Measurements from ENCODE around the gene MAST1.
"Not testable (repeated sequence)": the region's sequence is repeated elsewhere in the genome, so short reads cannot be mapped to it uniquely, and the experiment has no call there.

MAST1 gene

DNA sequence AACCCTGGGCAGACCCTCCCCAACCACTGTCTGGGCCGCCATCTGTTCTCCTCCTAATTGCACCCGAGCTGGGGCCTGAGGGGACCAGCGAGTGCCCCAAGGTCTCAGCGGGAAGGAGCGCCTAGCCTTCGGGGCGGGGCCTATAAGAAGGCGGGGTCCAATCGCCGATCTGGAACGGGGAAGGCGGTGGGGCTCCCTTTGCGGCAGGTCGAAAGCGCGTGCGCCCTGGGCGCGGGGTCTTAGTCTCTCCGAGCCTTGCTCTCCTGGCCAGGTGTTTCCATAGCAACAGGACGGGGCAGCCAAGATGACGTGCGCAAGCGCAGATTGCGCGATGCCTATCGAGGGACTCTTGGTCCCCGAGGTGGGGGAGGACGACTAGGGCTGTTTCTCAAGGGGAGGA is 2.8 kb downstream of the MAST1 start:
- DNase-seq, result peak; percentile 26

- DNase-seq, result no peak
Measured at GRCh38 chr19:12842511-12842910, 4.2 kb downstream of the MAST1 start.

DNA sequence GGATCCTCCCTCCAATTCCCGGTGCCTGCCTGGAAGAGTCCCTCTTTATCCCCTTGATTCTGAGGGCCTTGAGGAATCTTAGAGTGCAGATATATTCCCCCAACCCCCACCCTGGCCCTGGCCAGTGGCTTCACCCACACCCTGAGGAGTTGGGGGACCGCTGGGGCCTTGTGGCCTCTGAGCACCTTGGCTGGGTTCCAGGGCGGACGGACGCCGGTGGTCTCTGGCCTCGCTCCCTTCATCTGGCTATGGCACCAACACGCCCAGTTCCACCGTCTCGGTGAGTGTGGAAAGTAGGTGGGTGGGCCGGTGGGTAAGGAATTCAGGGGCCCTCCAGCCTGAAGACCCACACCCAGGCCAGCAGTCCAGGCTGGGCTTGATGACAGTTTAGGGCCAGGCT is 5.0 kb downstream of the MAST1 start:
- DNase-seq, result no peak

GRCh38 chr19:12843999-12844732 is 5.9 kb downstream of the MAST1 start:
- DNase-seq, result no peak

GRCh38 chr19:12846613-12847012 is 8.3 kb downstream of the MAST1 start:
- not testable (repeated sequence) for DNase-seq

DNA sequence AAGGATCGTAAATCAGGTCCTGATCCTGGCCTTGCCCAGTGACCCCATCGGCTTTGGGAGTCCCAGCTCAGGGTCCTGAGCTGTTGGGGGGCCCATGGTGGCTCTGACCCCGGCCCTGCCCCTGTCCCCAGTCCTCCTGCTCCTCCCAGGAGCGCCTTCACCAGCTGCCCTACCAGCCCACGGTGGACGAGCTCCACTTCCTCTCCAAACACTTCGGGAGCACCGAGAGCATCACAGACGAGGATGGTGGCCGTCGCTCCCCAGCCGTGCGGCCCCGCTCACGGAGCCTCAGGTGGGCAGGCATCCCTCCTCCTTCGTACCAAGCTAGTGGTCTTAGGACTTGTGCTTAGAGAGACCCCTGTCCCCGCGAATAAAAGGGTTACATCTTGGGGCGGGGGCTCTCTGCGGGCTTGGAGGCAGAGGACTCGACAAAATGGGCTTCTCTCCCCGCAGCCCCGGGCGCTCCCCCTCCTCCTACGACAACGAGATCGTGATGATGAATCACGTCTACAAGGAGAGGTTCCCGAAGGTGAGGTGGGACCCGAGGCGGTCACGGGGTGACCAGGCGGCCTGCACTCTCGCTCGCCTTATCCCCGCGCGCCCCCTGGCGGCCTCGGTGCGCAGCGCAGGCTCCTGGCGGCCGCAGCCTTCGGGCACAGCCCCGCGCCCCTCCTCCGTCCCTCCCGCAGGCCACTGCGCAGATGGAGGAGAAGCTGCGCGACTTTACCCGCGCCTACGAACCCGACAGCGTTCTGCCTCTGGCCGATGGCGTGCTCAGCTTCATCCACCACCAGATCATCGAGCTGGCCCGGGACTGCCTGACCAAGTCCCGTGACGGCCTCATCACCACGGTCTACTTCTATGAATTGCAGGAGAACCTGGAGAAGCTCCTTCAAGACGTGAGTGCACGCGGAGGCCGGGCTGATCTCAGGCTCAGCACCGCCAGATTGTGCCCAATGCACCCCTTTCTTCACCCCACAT is 9.1 kb downstream of the MAST1 start:
- peak; percentile 63 for DNase-seq

GRCh38 chr19:12856653-12857052 is 18.3 kb downstream of the MAST1 start:
- DNase-seq, result no peak

DNA sequence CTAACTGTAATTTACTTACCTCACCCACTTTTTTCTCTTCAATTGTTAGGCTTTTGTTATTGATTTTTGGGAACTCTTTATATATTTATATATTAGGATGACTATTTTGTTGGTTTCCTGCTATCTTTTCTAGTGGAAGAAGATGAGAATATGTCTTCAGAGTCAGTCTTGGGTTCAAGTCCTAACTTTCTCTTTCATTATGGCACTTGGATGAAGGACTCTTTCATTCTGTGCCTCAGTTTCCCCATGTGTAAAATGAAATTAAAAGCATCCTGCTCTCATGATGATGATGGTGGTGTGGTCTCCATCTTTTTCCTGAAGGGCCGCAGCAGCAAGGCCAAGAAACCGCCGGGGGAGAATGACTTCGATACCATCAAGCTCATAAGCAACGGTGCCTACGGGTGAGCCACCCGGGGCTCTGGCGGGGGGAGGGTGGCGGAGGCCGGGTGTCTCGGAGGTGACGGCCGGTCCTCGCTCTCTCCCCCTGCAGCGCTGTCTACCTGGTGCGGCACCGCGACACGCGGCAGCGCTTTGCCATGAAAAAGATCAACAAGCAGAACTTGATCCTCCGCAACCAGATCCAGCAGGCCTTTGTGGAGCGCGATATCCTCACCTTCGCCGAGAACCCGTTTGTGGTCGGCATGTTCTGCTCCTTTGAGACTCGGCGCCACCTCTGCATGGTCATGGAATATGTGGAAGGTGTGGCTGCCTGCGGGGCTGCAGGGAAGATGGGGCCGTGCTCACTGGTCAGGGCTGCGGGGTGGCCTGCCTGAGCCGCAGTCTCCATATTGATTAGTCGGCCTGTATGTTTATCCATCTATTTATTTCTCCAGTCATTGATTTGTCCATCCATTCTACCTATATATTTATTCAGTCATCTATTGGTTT is 20.0 kb downstream of the MAST1 start:
- no peak for DNase-seq

GRCh38 chr19:12859546-12859945 is 21.2 kb downstream of the MAST1 start:
- DNase-seq, result no peak

DNA sequence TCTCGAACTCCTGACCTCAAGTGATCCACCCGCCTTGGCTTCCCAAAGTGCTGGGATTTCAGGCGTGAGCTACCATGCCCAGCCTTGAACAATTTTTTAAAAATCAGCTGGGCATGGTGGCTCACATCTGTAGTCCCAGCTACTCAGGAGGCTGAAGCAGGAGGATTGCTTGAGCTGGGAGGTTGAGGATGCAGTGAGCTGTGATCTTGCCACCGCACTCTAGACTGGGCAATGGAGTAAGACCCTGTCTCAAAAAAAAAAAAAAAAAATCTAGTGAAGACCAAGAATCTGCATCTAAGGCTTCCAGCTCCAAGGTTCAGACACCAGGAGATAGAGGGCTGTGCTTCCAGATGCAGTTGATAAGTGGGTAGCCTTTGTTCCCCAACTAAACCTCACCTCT is 25.8 kb downstream of the MAST1 start:
- no peak for DNase-seq

GRCh38 chr19:12864721-12865715 is 26.7 kb downstream of the MAST1 start:
- DNase-seq, result no peak

GRCh38 chr19:12865746-12866415 is 27.6 kb downstream of the MAST1 start:
- DNase-seq, result no peak

- no peak for DNase-seq
Measured at GRCh38 chr19:12866416-12867119, 28.3 kb downstream of the MAST1 start.

GRCh38 chr19:12867120-12868099 is 29.1 kb downstream of the MAST1 start:
- DNase-seq, result peak; percentile 66

- DNase-seq, result peak; percentile 32
Measured at GRCh38 chr19:12868540-12869112, 30.3 kb downstream of the MAST1 start.

DNA sequence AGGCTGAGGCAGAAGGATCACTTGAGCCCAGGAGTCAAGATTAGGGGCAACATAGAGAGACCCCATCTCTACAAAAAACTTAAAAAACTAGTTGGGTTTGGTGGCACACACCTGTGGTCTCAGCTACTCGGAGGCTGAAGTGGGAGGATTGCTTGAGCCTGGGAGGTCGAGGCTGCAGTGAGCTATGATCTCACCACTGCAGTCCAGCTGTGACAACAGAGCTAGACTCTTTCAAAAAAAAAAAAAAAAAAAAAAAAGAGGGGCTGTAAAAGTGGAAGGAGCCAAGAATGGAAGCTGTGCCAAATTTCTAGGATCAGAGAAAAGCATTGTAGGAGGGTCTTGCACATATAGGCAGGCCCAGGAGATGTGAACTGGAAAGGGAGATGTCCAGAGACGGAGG is 33.4 kb downstream of the MAST1 start:
- no peak for DNase-seq

DNA sequence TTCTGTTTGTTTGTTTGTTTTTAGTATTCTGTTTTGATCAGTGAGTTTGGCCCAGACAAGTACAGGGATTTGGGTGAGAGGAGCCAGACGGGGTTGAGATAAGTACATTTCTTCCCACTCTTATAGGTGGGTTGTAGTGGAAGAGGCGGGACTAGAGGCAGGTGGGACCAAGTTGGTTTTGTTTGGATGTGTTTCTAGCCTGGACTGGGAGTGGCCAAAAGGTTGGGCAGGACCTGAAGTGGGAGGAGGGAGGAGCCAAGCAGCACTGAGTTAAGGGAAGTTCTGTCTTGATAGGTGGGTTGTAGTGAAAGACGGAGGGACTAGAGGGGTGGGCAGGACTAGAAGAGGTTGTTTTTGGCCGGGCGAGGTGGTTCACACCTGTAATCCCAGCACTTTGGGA is 33.9 kb downstream of the MAST1 start:
- no peak for DNase-seq
